NCI-H82 (cell line): ENCODE results near the gene FBXO45.
"Not testable (repeated sequence)": the region's sequence is repeated elsewhere in the genome, so short reads cannot be mapped to it uniquely, and the experiment has no call there.

ENCODE experiments used
- DNase-seq: peaks from one replicate; lab custom pipeline; 2025; lab: John Stamatoyannopoulos, UW

Gene FBXO45

DNA sequence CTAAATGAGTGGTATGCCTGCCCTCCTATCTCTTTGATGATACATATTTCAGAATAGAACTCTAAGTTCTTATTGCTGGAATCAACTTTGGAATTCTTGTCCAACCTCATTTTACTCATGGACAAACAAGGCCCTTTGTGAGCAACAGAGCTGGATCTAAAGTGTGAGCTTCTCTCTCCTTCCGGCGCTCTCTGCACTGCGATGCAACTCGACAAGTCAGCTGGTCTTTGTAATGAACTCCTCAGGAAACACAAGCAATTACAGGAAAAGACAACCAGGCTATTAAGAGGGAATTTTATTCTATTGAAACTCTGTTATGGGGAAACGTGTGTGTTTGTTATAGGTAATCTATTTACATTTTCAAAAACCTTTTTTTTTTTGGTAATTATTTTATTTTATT, 50.8 kb downstream of the FBXO45 start:
- peak; percentile 59 for DNase-seq

DNA sequence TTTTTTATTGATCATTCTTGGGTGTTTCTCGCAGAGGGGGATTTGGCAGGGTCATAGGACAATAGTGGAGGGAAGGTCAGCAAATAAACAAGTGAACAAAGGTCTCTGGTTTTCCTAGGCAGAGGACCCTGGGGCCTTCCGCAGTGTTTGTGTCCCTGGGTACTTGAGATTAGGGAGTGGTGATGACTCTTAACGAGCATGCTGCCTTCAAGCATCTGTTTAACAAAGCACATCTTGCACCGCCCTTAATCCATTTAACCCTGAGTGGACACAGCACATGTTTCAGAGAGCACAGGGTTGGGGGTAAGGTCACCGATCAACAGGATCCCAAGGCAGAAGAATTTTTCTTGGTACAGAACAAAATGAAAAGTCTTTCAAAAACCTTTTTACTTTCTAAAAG, 51.2 kb downstream of the FBXO45 start:
- not testable (repeated sequence) for DNase-seq

GRCh38 chr3:196620161-196620604, 51.7 kb downstream of the FBXO45 start:
- DNase-seq = peak; percentile 70

DNA sequence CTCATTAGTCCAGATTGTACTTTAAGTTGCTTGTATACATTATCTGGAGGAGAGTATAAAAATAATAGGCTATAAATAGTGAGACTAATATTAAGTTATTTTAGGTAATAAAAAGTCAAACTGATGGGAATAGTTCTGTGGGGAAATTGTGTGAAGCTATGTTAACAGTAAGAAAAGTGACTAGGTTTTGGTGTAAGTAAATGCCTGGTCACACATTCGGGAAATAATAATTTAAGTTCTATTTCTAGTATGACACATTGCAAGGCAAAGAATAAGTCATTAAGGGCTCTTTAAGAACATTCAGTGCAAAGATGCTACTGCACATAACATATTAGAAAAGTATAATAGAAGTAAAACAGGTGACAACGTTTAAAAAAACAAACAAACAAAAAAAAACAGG, 52.2 kb downstream of the FBXO45 start:
- no peak for DNase-seq

DNA sequence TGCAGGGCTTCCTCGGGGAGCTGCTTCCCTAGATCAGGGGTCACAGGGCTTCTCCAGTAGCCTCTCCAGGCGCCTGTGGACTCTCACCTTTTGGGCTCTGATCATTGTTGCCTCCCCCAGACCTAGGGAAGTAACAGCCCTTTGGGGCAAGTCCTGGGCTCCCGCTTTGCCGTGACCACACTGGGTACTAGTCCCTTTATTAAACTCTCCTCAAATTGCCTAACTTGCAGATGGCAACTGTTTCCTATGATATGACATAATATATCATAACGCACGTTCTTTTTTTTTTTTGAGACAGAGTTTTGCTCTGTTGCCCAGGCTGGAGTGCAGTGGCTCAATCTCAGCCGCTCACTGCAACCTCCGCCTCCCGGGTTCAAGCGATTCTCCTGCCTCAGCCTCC, 53.2 kb downstream of the FBXO45 start:
- no peak for DNase-seq

GRCh38 chr3:196624067-196624790, 55.8 kb downstream of the FBXO45 start:
- DNase-seq = no peak

- no peak for DNase-seq
Measured at GRCh38 chr3:196624907-196625306, 56.4 kb downstream of the FBXO45 start.

- no peak for DNase-seq
Measured at GRCh38 chr3:196625331-196625730, 56.9 kb downstream of the FBXO45 start.

- no peak for DNase-seq
Measured at GRCh38 chr3:196627918-196628231, 59.4 kb downstream of the FBXO45 start.

DNA sequence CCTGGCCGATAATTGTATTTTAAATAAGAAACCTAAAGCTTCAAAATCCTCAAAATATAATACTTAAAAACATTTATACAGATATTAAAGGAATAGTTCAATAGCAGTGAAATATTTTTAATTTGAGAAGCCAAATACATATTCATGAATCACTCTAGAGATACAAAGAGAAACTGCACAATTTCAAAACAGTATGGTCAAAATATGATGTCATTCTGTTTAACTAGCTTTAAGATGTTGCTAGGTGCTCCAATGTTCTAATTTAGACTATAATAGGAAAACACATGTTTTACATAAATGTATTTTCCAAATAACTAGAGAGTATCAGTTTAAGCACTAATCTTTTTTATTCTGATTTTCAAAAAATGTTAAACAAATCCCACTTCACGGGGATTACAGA, 60.8 kb downstream of the FBXO45 start:
- DNase-seq = no peak

GRCh38 chr3:196631682-196632045, 63.2 kb downstream of the FBXO45 start:
- DNase-seq = no peak

- DNase-seq = peak; percentile 97
Measured at GRCh38 chr3:196632046-196632751, 63.7 kb downstream of the FBXO45 start.

- DNase-seq = no peak
Measured at GRCh38 chr3:196633555-196634151, 65.2 kb downstream of the FBXO45 start.

DNA sequence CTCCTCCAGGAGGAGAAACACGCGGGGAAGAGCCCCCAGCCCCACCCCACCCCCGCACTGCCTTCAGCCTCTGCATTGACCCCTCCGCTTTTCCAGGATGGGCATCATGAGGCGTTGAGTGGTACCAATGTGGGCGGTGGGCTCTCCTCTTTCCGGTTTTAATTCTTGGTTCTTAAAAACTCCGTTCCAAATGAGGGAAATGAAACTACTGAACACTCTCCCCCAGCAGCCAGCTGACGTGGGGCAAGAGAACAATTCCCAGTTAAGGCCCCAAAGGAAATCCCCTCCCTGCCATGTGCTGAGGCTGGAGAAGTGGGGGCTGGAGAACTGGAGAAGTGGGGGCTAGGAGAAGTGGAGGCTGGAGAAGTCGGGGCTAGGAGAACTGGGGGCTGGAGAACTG, 65.8 kb downstream of the FBXO45 start:
- no peak for DNase-seq

DNA sequence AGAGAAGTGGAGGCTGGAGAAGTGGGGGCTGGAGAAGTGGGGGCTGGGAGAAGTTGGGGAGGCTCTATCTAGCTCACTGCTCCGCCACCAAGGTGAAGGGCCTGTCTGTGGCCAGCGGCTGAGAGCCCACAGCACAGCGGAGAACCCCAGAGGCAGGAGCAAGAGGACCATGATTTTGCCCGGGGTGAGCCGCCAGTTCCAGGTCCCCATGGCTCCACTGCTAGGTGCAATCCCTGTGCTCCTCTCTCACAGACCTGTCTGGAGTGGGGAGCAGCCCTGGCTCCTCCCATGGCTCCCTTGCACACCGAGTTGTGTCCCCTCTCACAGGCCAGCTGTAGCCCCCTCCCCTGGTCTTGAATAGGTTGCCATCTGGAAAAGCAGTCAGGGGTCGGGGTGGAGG, 66.4 kb downstream of the FBXO45 start:
- DNase-seq = no peak

DNA sequence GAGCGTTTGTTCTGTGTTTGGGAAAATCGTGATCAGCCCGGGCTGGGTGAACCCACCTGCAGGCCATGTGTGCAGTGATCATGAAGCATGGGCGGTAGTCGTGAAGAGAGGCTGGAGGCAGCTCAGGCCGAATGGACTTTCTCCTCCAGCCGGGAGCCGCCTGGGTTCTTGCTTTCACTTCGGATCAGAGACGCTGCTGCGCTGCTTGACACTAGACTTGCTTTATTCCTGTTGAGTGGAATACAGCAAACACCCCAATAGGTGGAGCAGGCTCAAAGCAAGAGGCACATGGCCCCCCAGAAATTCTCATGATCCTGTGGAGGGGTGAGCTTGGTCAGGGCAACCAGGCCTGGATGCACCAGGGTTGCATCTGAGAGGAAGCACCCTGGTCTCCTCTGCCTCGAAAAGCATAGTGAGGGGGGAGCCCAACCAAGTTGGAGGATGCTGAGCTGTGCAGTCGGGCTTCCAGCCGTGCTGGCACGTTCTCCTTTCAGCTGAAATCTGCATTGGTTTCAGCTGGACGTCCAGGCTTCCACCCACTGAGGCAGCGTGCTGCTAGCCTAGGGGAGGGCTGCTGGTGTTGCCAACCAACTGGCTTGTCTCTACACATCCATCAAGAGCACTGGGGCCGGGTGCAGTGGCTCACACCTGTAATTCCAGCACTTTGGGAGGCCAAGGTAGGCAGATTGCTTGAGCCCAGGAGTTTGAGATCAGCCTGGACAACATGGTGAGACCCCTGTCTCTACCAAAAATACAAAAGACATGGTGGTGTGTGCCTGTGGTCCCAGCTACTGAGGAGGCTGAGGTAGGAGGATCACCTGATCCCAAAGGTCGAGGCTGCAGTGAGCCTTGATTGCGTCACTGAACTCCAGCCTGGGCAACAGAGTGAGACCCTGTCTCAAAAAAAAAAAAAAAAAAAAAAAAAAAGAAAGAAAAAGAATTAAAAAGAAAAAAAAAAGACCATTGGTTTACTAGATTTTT, 68.2 kb downstream of the FBXO45 start:
- DNase-seq = no peak

DNA sequence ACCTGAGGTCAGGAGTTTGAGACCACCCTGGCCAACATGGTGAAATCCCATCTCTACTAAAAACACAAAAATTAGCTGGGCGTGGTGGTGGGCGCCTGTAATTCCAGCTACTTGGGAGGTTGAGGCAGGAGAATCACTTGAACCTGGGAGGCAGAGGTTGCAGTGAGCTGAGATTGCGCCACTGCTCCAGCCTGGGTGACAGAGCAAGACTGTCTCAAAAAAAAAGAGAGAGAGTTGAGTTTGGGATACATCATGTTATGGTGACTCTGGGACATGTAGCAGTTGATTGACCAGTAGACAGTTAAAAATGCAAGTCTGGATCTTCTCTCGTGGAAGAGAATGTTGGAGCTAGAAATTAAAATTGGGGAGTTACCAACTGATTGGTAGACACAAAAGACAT, 69.5 kb downstream of the FBXO45 start:
- DNase-seq = not testable (repeated sequence)
